GM23248 (cell line): ENCODE results near the gene WASF2.

Experiments used
- EZH2 ChIP-seq: fragments of 200-600 bp; sonication (generic); IDR thresholded peaks from 2 replicates; pipeline ENCODE4 v1.6.1; 2018; ENCODE audit warnings: antibody characterized with exemption, mild to moderate bottlenecking; ENCODE audit not compliant: insufficient read depth, poor library complexity, severe bottlenecking
- EZH2phosphoT487 ChIP-seq: fragments of 200-600 bp; sonication (generic); IDR thresholded peaks from 2 replicates; pipeline ENCODE4 v1.6.1; 2018; ENCODE audit warnings: antibody characterized with exemption, moderate library complexity, mild to moderate bottlenecking, low read depth; ENCODE audit not compliant: insufficient read depth

- TF ChIP-seq EZH2phosphoT487 (no peak), EZH2 (no peak)
These were observed 28.8 kb upstream of the WASF2 start for GRCh38 chr1:27518808-27519207.
